Caco-2 (cell line): ENCODE measurements around the gene PARVA. TPM values are rescaled to one million over a fixed set of nuclear protein-coding genes. Genes with fewer than 3 reads are reported as not detected.

Source experiments
- BruUV-seq: library from RNA; stranded (reverse); fragments of 400-500 nt; replicated peaks from 2 replicates; lab custom pipeline; 2021; lab: Mats Ljungman, UMichigan
- CTCF ChIA-PET: fragments of 300-600 bp; sonication (Branson Sonifier 250); formaldehyde crosslinking; loops from one replicate; lab custom pipeline; 2022; ENCODE audit warnings: antibody characterized with exemption; lab: Charles Lee
- POLR2A ChIA-PET: fragments of 300-600 bp; sonication (Branson Sonifier 250); formaldehyde crosslinking; loops from one replicate; lab custom pipeline; 2022; ENCODE audit warnings: antibody characterized with exemption; lab: Charles Lee
- DNase-seq, 2 experiments: peaks; one replicate each; pipeline versions ENCODE4 v3.0.0 to v3.0.0-alpha.2; 2020 to 2022
- H3K27me3 ChIP-seq: replicated peaks from 2 replicates; pipeline ENCODE4 v1.6.0; 2011; ENCODE audit warnings: low read length; ENCODE audit not compliant: control insufficient read depth, insufficient read depth
- H3K36me3 ChIP-seq: 2 replicates; pipeline ENCODE4 v1.5.1; 2011; ENCODE audit warnings: low read length; ENCODE audit not compliant: control insufficient read depth, insufficient read depth
- H3K4me1 ChIP-seq: fragments of 250-450 bp; sonication (Bioruptor Pico); 2 replicates; pipeline ENCODE4 v1.5.1; 2020; ENCODE audit warnings: mild to moderate bottlenecking
- H3K4me3 ChIP-seq: 2 replicates; pipeline ENCODE4 v1.5.1; 2011; ENCODE audit warnings: low read depth, mild to moderate bottlenecking, control low read depth, low read length
- H3K9me3 ChIP-seq: fragments of 250-450 bp; sonication (Bioruptor Pico); 2 replicates; pipeline ENCODE4 v1.5.1; 2020; ENCODE audit warnings: mild to moderate bottlenecking, moderate library complexity
- H3K27ac Mint-ChIP-seq: one replicate; pipeline ENCODE4 v1.8.0; 2022; ENCODE audit warnings: mixed read lengths; ENCODE audit not compliant: unreplicated experiment
- H3K27me3 Mint-ChIP-seq: one replicate; pipeline ENCODE4 v1.8.0; 2022; ENCODE audit warnings: mixed read lengths; ENCODE audit not compliant: insufficient read depth, unreplicated experiment
- H3K36me3 Mint-ChIP-seq: one replicate; pipeline ENCODE4 v1.8.0; 2022; ENCODE audit warnings: mild to moderate bottlenecking, mixed read lengths; ENCODE audit not compliant: insufficient read depth, unreplicated experiment
- H3K4me1 Mint-ChIP-seq: one replicate; pipeline ENCODE4 v1.8.0; 2022; ENCODE audit warnings: low read depth, mixed read lengths; ENCODE audit not compliant: unreplicated experiment
- H3K4me3 Mint-ChIP-seq: one replicate; pipeline ENCODE4 v1.8.0; 2022; ENCODE audit warnings: mild to moderate bottlenecking, moderate library complexity, mixed read lengths; ENCODE audit not compliant: unreplicated experiment
- H3K9me3 Mint-ChIP-seq: one replicate; pipeline ENCODE4 v1.8.0; 2022; ENCODE audit warnings: mixed read lengths; ENCODE audit not compliant: unreplicated experiment
- CTCF ChIP-seq, 2 experiments: fragments of 200-600 bp in 1 of 2; IDR thresholded peaks; 1 replicate in 1 of 2; 2 replicates in 1 of 2; pipeline versions ENCODE4 v1.5.1 to v1.8.0; 2011 to 2022; ENCODE audit warnings: antibody characterized with exemption in 1 of 2, control low read depth in 1 of 2, inconsistent platforms in 1 of 2, low read depth in 1 of 2, low read length in 1 of 2, mild to moderate bottlenecking in 1 of 2, moderate library complexity in 1 of 2; ENCODE audit not compliant: insufficient read depth in 1 of 2, severe bottlenecking in 1 of 2, unreplicated experiment in 1 of 2
- intact Hi-C: fragments of 100-400 bp; cut with micrococcal nuclease; formaldehyde crosslinking; loops from one replicate; pipeline ENCODE4 v1.10.0; 2022; ENCODE audit not compliant: unreplicated experiment
- total RNA-seq: library from RNA; stranded (reverse); gene quantifications from 2 replicates; pipeline ENCODE4 v1.2.3, GENCODE V29; 2022

The PARVA gene
- total RNA-seq, 1 experiment from 2014 or later = 45.3 TPM

GRCh38 chr11:12372111-12372510, 5.3 kb upstream of the PARVA start:
- H3K27me3 ChIP-seq = no peaks in the 10 kb centered on the region
- Mint-ChIP-seq H3K4me1 (peaks cover 8% of the 10 kb centered on the region), H3K27ac (no peak overlapping the region), H3K9me3 (no peaks in the 10 kb centered on the region), H3K36me3 (no peaks in the 10 kb centered on the region), H3K4me3 (no peak overlapping the region), H3K27me3 (peaks cover 4% of the 10 kb centered on the region)
- BruUV-seq = no TSS peak
- H3K4me1 ChIP-seq = peaks cover 9% of the 10 kb centered on the region
- CTCF ChIA-PET = no interaction called here
- intact Hi-C loops = no loop called here
- no peak for TF ChIP-seq CTCF (IDR thresholded peaks at IDR 0.05; ENCODE audit: insufficient read depth in 1 of 2, low read depth in 1 of 2, low read length in 1 of 2, severe bottlenecking in 1 of 2, unreplicated experiment in 1 of 2)
- no peaks in the 10 kb centered on the region for H3K36me3 ChIP-seq
- POLR2A ChIA-PET = no interaction called here
- no peaks in the 10 kb centered on the region for H3K9me3 ChIP-seq
- no peak overlapping the region for H3K4me3 ChIP-seq
- no peak for DNase-seq

- Histone ChIP-seq H3K36me3 (no peaks in the 10 kb centered on the region), H3K4me3 (no peak overlapping the region), H3K9me3 (no peaks in the 10 kb centered on the region), H3K4me1 (peaks cover 10% of the 10 kb centered on the region), H3K27me3 (no peaks in the 10 kb centered on the region)
- intact Hi-C loops = no loop called here
- Mint-ChIP-seq H3K27ac (no peak overlapping the region), H3K4me1 (peaks cover 8% of the 10 kb centered on the region), H3K36me3 (peaks cover 6% of the 10 kb centered on the region), H3K9me3 (no peaks in the 10 kb centered on the region), H3K27me3 (no peaks in the 10 kb centered on the region), H3K4me3 (peak overlapping the region; percentile 85)
- ChIA-PET CTCF (interaction anchor here (2.2 kb wide), 1 partner anchor 44 kb away, joined by 13 read pairs; no protein-coding TSS in a partner anchor), POLR2A (no interaction called here)
- no peak for TF ChIP-seq CTCF (IDR thresholded peaks at IDR 0.05; ENCODE audit: insufficient read depth in 1 of 2, low read depth in 1 of 2, low read length in 1 of 2, severe bottlenecking in 1 of 2, unreplicated experiment in 1 of 2)
- no TSS peak for BruUV-seq
- no peak for DNase-seq
Observed at GRCh38 chr11:12375720-12376119, 1.7 kb upstream of the PARVA start.

- peak overlapping the region; percentile 85 for H3K4me3 Mint-ChIP-seq
- intact Hi-C loops = loop anchor here (1.0 kb wide), 1 partner anchor 10 kb away; no protein-coding TSS in a partner anchor
- DNase-seq = no peak
- peaks cover 6% of the 10 kb centered on the region for H3K36me3 Mint-ChIP-seq
- Histone ChIP-seq H3K27me3 (no peaks in the 10 kb centered on the region), H3K4me3 (no peak overlapping the region), H3K9me3 (no peaks in the 10 kb centered on the region), H3K4me1 (peaks cover 10% of the 10 kb centered on the region), H3K36me3 (no peaks in the 10 kb centered on the region)
- ChIA-PET POLR2A (interaction anchor here (0.7 to 1.2 kb wide), 3 partner anchors 10 to 297 kb away, joined by 3 to 9 read pairs (median 3); partner anchors contain the start of gene TEAD1), CTCF (interaction anchor here (1.1 to 2.2 kb wide), 5 partner anchors 10 to 538 kb away, joined by 4 to 13 read pairs (median 6); no protein-coding TSS in a partner anchor)
- H3K27me3 Mint-ChIP-seq = no peaks in the 10 kb centered on the region
- H3K9me3 Mint-ChIP-seq = no peaks in the 10 kb centered on the region
- peak overlapping the region; percentile 88 for H3K27ac Mint-ChIP-seq
- peaks cover 8% of the 10 kb centered on the region for H3K4me1 Mint-ChIP-seq
- TSS peak; percentile 62 for BruUV-seq
- TF ChIP-seq CTCF (IDR thresholded peaks at IDR 0.05; ENCODE audit: insufficient read depth in 1 of 2, low read depth in 1 of 2, low read length in 1 of 2, severe bottlenecking in 1 of 2, unreplicated experiment in 1 of 2) = no peak
Observed at GRCh38 chr11:12376259-12377081, 901 bp upstream of the PARVA start.
